NCI-H187 treated with DMSO at 0.1 percent for 48 hours (cell line): ENCODE results near the gene TRIM31.
"Not testable (repeated sequence)": the region's sequence is repeated elsewhere in the genome, so short reads cannot be mapped to it uniquely, and the experiment has no call there.

ENCODE experiments used
- DNase-seq: peaks from one replicate; lab custom pipeline; 2025; lab: John Stamatoyannopoulos, UW

Gene TRIM31

GRCh38 chr6:30149858-30150550 is 37.1 kb upstream of the TRIM31 start:
- DNase-seq = no peak

GRCh38 chr6:30149234-30149633 is 36.3 kb upstream of the TRIM31 start:
- no peak for DNase-seq

- no peak for DNase-seq
These were observed 34.2 kb upstream of the TRIM31 start for GRCh38 chr6:30147096-30147495.

- DNase-seq = no peak
These were observed 32.9 kb upstream of the TRIM31 start for GRCh38 chr6:30145818-30146217.

- DNase-seq = no peak
These were observed 31.9 kb upstream of the TRIM31 start for GRCh38 chr6:30144811-30145210.

- DNase-seq = no peak
These were observed 30.9 kb upstream of the TRIM31 start for GRCh38 chr6:30143780-30144179.

GRCh38 chr6:30142665-30143064 is 29.8 kb upstream of the TRIM31 start:
- DNase-seq = no peak

GRCh38 chr6:30140240-30140639 is 27.4 kb upstream of the TRIM31 start:
- not testable (repeated sequence) for DNase-seq

- DNase-seq = no peak
These were observed 23.8 kb upstream of the TRIM31 start for GRCh38 chr6:30136570-30137286.

- no peak for DNase-seq
These were observed 22.9 kb upstream of the TRIM31 start, which contains the start of gene TRIM40 for GRCh38 chr6:30135757-30136156. Gene TRIM40 (plus strand): TSS chr6:30136140. CDS start chr6:30137037, 897 bp downstream.

GRCh38 chr6:30135147-30135546 is 22.3 kb upstream of the TRIM31 start:
- no peak for DNase-seq

GRCh38 chr6:30131947-30132497 is 19.1 kb upstream of the TRIM31 start:
- DNase-seq = no peak

GRCh38 chr6:30130887-30131862 is 18.3 kb upstream of the TRIM31 start:
- no peak for DNase-seq

GRCh38 chr6:30130179-30130679 is 17.3 kb upstream of the TRIM31 start:
- no peak for DNase-seq

GRCh38 chr6:30129265-30130178 is 16.6 kb upstream of the TRIM31 start:
- DNase-seq = no peak

- DNase-seq = no peak
These were observed 14.6 kb upstream of the TRIM31 start for GRCh38 chr6:30127238-30128093.

- DNase-seq = no peak
These were observed 9.6 kb upstream of the TRIM31 start for GRCh38 chr6:30122515-30122914.

GRCh38 chr6:30121446-30122366 is 8.8 kb upstream of the TRIM31 start:
- no peak for DNase-seq

GRCh38 chr6:30118691-30119090 is 5.8 kb upstream of the TRIM31 start:
- DNase-seq = not testable (repeated sequence)
